ENCODE data around the gene PSMB5. TPM values are rescaled to one million over a fixed set of nuclear protein-coding genes. Genes with fewer than 3 reads are reported as not detected.

The PSMB5 gene
- total and polyA plus RNA-seq, 9 of the 15 experiments (the other 6 are each of a cell fraction or from before 2014, with no cell fraction given): 198 to 1,870 (median 269) TPM

GRCh38 chr14:23009483-23009938 lies 25.2 kb downstream of the PSMB5 start (continued):
- TF ChIP-seq NRF1 (conservative IDR thresholded peaks at IDR 0.05 in 1 of 2, IDR thresholded peaks at IDR 0.05 in 1 of 2): no peak
- peak; percentile 15; the same call in 1 of the 2 replicates for TF ChIP-seq ELF2 (CRISPR knock-in tag; IDR thresholded peaks at IDR 0.05)
- TF ChIP-seq NFIC (IDR thresholded peaks at IDR 0.05): peak; percentile 29; the same call in 1 of the 2 replicates
- TF ChIP-seq, protein P1, sequence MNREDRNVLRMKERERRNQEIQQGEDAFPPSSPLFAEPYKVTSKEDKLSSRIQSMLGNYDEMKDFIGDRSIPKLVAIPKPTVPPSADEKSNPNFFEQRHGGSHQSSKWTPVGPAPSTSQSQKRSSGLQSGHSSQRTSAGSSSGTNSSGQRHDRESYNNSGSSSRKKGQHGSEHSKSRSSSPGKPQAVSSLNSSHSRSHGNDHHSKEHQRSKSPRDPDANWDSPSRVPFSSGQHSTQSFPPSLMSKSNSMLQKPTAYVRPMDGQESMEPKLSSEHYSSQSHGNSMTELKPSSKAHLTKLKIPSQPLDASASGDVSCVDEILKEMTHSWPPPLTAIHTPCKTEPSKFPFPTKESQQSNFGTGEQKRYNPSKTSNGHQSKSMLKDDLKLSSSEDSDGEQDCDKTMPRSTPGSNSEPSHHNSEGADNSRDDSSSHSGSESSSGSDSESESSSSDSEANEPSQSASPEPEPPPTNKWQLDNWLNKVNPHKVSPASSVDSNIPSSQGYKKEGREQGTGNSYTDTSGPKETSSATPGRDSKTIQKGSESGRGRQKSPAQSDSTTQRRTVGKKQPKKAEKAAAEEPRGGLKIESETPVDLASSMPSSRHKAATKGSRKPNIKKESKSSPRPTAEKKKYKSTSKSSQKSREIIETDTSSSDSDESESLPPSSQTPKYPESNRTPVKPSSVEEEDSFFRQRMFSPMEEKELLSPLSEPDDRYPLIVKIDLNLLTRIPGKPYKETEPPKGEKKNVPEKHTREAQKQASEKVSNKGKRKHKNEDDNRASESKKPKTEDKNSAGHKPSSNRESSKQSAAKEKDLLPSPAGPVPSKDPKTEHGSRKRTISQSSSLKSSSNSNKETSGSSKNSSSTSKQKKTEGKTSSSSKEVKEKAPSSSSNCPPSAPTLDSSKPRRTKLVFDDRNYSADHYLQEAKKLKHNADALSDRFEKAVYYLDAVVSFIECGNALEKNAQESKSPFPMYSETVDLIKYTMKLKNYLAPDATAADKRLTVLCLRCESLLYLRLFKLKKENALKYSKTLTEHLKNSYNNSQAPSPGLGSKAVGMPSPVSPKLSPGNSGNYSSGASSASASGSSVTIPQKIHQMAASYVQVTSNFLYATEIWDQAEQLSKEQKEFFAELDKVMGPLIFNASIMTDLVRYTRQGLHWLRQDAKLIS (CRISPR knock-in tag; IDR thresholded peaks at IDR 0.05): no peak
- no peak for TF ChIP-seq HDAC6 (IDR thresholded peaks at IDR 0.05; ENCODE audit: low read depth, low read length)
- no peak for TF ChIP-seq SAFB2 (IDR thresholded peaks at IDR 0.05; ENCODE audit: borderline replicate concordance, low read depth, low read length, severe bottlenecking)
- peak in 1 of 2 experiments; percentile 26; a peak in 2 of 4 replicates for TF ChIP-seq ZNF639 (CRISPR knock-in tag; conservative IDR thresholded peaks at IDR 0.05 in 1 of 2, IDR thresholded peaks at IDR 0.05 in 1 of 2)
- 0 out of 2 replicates have a peak, but pooled peaks have one; percentile 19 for TF ChIP-seq HDAC2 (IDR thresholded peaks at IDR 0.05)
- TF ChIP-seq POLR2B (IDR thresholded peaks at IDR 0.05; ENCODE audit: low read depth, partially characterized antibody): no peak
- TF ChIP-seq, protein P2, sequence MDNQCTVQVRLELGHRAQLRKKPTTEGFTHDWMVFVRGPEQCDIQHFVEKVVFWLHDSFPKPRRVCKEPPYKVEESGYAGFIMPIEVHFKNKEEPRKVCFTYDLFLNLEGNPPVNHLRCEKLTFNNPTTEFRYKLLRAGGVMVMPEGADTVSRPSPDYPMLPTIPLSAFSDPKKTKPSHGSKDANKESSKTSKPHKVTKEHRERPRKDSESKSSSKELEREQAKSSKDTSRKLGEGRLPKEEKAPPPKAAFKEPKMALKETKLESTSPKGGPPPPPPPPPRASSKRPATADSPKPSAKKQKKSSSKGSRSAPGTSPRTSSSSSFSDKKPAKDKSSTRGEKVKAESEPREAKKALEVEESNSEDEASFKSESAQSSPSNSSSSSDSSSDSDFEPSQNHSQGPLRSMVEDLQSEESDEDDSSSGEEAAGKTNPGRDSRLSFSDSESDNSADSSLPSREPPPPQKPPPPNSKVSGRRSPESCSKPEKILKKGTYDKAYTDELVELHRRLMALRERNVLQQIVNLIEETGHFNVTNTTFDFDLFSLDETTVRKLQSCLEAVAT (IDR thresholded peaks at IDR 0.05): peak; percentile 20 to 40; a peak in 1 of 4 replicates
- TF ChIP-seq ASH1L (IDR thresholded peaks at IDR 0.05; ENCODE audit: borderline replicate concordance, low read depth, partially characterized antibody): peak; percentile 35
- 0 out of 2 replicates have a peak, but pooled peaks have one; percentile 13 for TF ChIP-seq FOSL1 (tag; conservative IDR thresholded peaks at IDR 0.05)
- TF ChIP-seq ZNF311 (CRISPR knock-in tag; IDR thresholded peaks at IDR 0.05): 0 out of 2 replicates have a peak, but pooled peaks have one; percentile 31
- peak; percentile 0 for TF ChIP-seq KDM5B (IDR thresholded peaks at IDR 0.05; ENCODE audit: insufficient replicate concordance, low read depth, low read length)
- TF ChIP-seq, protein P3, sequence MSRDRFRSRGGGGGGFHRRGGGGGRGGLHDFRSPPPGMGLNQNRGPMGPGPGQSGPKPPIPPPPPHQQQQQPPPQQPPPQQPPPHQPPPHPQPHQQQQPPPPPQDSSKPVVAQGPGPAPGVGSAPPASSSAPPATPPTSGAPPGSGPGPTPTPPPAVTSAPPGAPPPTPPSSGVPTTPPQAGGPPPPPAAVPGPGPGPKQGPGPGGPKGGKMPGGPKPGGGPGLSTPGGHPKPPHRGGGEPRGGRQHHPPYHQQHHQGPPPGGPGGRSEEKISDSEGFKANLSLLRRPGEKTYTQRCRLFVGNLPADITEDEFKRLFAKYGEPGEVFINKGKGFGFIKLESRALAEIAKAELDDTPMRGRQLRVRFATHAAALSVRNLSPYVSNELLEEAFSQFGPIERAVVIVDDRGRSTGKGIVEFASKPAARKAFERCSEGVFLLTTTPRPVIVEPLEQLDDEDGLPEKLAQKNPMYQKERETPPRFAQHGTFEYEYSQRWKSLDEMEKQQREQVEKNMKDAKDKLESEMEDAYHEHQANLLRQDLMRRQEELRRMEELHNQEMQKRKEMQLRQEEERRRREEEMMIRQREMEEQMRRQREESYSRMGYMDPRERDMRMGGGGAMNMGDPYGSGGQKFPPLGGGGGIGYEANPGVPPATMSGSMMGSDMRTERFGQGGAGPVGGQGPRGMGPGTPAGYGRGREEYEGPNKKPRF (IDR thresholded peaks at IDR 0.05; ENCODE audit: low read depth, low read length): no peak
- TF ChIP-seq NR0B1 (IDR thresholded peaks at IDR 0.05; ENCODE audit: partially characterized antibody): no peak
